ENCODE data around the gene GABRB1.

DNA sequence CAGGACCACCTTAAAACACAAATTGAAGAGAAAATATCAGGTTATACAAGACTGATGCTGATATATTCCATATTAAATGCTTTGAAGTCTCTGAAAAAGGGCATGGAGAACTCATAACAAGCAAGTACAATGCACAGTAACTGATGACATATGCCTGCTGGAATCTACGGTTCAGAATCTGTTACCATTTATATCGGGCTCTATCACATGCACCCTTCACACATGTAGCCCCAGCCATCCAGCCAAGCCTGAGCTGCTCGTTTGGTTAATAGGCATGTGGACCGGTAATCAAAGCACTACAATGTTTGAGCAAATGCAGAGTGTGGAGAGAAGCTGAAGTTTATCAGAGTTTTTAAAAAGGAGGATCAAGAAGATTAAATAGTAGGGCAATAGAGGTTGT lies 420.3 kb downstream of the GABRB1 start:
- TF ChIP-seq EZH2phosphoT487 (IDR thresholded peaks at IDR 0.05; ENCODE audit: insufficient read depth, low read depth) (no peak), EZH2 (IDR thresholded peaks at IDR 0.05; ENCODE audit: insufficient read depth, poor library complexity, severe bottlenecking) (no peak)
